Hindlimb muscle (tissue), 1 donor: ENCODE measurements around the gene ANKRD33B. TPM values are rescaled to one million over a fixed set of nuclear protein-coding genes. Genes with fewer than 3 reads are reported as not detected.

Source experiments
- DNase-seq: peaks from one replicate; pipeline ENCODE4 v3.0.0-alpha.2; 2013
- polyA plus RNA-seq: library from polyadenylated mRNA; unstranded; fragments of 120-200 nt; gene quantifications from one replicate; pipeline ENCODE4 v1.2.1, GENCODE V29; 2013; ENCODE audit not compliant: insufficient read length

Gene ANKRD33B
- polyA plus RNA-seq, 1 donor = 2.5 TPM

- DNase-seq = no peak
These were observed 16.0 kb downstream of the ANKRD33B start for GRCh38 chr5:10579536-10580521.

GRCh38 chr5:10580531-10581423, 16.9 kb downstream of the ANKRD33B start:
- DNase-seq = no peak

- no peak for DNase-seq
These were observed 17.5 kb downstream of the ANKRD33B start for GRCh38 chr5:10581424-10581748.

DNA sequence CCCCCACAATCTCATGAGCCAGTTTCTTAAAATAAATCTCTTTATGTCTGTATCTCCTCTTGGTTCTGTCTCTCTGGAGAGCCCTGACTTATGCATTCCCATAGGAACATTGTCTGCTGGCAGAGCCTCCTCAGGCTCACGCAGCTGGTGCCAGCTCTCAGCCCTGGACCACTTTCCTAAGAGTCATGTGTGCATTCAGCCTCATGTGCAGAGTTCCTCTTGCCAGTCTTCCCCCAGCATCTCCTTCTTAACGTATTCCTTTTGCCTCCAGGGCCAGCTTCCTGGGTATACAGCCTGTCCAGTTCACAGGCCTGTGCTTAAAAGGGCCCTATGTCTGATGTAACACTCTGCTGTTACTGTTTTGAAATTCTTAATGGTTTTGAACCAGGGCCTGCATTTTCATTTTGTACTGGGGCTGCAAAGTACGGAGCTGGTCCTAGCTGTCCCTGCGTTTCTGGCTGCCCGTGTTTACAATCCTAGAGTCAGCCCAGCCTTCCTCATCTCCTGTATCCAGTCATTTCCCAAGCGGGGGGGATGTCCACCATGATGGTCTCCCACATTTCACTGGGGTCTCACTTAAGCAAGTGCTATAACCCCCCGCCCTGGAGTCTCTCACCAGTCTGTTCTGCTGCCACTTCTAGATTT, 18.1 kb downstream of the ANKRD33B start:
- DNase-seq = no peak

DNA sequence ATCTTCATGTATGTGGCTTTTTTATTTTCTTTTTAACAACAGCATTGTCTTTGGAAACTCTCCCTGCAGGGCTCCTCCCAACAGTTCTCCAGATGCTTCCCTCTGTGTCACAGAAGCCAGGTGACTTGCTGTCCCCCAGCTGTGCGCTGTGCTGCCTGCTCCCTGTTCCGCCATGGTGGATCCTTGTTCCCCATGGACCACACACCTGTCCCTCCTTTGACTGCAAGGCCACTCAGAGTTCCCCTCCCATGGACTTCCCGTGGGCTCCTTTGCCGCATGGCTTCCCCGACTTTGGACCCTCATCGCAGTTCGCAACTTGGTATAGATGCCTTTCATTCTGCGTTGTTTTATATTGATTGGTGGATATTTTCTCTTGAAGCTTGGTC, 18.6 kb downstream of the ANKRD33B start:
- DNase-seq = no peak

DNA sequence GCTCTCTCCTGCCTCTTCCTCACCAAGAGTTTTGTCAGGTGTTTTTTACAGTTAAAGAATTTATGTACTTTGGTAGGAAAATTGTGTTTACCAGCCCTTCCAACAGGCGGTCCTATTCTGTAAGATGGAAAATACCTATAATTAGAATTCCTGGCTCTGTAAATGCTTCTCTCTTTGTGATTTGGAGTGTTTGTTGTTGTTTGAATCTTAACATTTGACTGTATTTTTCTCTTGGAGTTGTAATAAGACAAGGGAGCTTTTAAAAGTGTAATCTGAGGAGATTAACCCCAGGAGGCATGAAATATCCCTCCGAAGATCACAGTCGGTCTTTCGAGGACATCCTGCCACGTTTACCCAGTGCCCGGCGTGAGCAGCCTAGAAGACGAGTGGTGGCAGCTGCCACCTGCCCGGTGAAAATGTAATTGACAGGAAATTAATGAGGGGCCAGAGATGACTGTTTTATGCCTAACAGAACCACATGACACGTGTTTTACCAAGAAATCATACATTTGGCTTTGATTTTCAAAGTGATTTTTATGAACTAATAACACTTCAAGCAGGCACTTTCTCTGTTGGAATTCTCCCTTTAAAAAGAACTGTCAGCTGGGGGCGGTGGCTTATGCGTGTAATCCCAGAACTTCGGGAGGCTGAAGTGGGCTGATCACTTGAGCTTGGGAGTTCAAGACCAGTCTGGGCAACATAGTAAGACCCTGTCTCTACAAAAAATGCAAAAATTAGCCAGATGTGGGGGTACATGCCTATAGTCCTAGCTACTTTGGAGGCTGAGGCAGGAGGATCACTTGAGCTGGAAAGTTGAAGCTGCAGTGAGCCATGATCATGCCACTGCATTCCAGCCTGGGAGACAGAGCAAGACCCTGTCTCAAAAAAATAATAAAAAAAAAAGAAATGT, 20.0 kb downstream of the ANKRD33B start:
- DNase-seq = no peak

- no peak for DNase-seq
These were observed 21.0 kb downstream of the ANKRD33B start for GRCh38 chr5:10584714-10585517.

DNA sequence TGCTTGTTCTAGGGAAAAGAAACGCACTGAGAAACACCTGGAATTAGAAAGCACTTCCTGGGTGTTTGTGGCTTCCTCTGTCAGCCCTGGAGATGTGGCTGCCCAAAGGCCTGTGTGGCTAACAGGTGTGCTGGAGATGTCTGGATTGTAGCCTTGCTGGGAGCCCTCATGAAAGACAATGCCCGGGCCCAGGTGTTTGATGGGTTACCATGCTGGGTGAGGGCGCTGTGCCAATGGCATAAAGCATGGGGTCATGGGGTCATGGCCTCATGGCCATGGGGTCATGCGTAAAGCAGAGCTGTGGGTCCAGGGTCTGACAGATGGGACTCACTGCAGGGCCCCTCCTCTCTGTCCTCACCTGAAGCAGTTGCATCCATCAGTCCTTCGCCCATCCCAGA, 21.6 kb downstream of the ANKRD33B start:
- DNase-seq = no peak

- no peak for DNase-seq
These were observed 22.1 kb downstream of the ANKRD33B start for GRCh38 chr5:10586008-10586407.

DNA sequence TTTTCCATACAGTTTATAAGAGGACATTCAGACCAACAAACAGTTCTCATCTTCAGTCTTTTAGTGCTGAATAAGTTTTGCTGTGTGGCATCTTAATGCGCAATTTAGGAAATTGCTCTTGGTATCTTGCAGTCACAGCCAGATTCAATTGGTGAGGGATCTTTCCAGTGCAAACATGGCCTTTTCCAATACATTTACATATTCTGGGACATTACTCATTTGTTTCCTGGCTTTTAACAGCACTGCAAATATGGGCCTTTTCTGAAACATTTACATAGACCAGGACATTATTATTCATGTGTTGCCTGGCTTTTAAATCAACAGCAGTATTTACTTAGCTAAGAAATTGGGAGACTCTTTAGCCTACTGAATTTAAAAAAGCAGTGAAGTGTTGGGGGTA, 22.7 kb downstream of the ANKRD33B start:
- DNase-seq = no peak

DNA sequence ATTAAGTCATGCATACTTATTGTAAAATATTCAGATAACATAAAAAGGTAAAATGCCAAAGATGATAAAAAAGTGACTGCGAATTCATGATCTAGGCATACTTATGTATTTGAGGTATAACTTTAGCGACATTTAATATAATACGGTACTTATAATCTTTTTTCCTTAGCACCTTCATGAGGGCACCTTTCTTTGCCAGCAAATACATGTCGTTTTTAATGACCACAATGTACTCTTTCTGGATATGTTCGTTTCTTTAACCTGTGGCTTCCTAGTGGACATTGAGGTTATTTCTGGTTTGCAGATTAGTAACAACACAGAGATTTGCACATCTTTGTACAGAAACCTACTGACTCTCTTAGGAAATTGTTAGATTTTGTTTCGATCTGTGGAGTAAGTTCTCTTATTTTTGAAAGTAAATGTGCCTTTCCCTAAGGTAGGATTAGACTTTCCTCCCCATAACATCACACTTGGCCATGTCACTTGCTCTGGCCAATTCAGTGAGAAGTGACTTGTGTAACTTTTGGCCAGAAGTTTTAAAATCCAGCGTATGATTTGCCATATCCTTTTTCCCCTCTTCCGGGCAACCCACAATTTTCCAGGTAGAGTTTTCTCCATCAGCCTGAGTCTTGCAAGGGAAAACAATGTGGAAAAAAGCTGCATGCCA, 24.4 kb downstream of the ANKRD33B start:
- no peak for DNase-seq

GRCh38 chr5:10588779-10589447, 25.0 kb downstream of the ANKRD33B start:
- DNase-seq = no peak

- DNase-seq = no peak
These were observed 26.5 kb downstream of the ANKRD33B start for GRCh38 chr5:10590226-10590999.

GRCh38 chr5:10591159-10591558, 27.3 kb downstream of the ANKRD33B start:
- DNase-seq = no peak

DNA sequence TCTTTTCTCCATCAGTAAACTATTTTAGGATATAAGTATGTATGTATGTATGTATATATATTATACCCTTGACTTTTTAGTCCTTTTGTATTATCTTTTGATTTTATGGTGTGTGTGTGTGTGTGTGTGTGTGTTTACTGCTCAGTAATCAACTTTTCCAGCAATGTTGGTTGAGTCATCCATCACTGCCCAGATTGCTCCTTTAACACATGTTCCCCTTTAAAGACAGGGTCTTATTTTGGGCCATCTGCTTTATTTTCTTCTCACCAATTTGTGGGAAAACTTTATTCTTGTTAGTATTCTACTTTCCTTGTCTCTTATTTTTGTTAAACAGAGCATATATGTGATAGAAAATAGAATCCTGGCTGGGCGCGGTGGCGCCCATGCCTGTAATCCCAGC, 28.1 kb downstream of the ANKRD33B start:
- DNase-seq = no peak

- DNase-seq = no peak
These were observed 28.7 kb downstream of the ANKRD33B start for GRCh38 chr5:10592601-10593000.

- no peak for DNase-seq
These were observed 29.8 kb downstream of the ANKRD33B start for GRCh38 chr5:10593531-10594181.

GRCh38 chr5:10594591-10595210, 30.8 kb downstream of the ANKRD33B start:
- no peak for DNase-seq
